GM12873 (cell line): ENCODE data around the gene TBC1D20.

Source experiments
- CTCF ChIP-seq: IDR thresholded peaks from 2 replicates; pipeline ENCODE4 v1.5.1; 2012; ENCODE audit warnings: low read depth, mild to moderate bottlenecking, moderate library complexity, low read length, control low read depth; ENCODE audit not compliant: insufficient read depth; ENCODE audit errors: missing control alignments

TBC1D20 gene

GRCh38 chr20:496126-496696 lies 33.9 kb upstream of the TBC1D20 start:
- TF ChIP-seq CTCF = no peak

- TF ChIP-seq CTCF = no peak
These were observed 29.8 kb upstream of the TBC1D20 start for GRCh38 chr20:492159-492558.

- TF ChIP-seq CTCF = no peak
These were observed 25.3 kb upstream of the TBC1D20 start for GRCh38 chr20:487655-488054.

GRCh38 chr20:483815-484644 lies 21.7 kb upstream of the TBC1D20 start:
- TF ChIP-seq CTCF = no peak

GRCh38 chr20:481167-481566 lies 18.8 kb upstream of the TBC1D20 start:
- no peak for TF ChIP-seq CTCF

GRCh38 chr20:480044-480443 lies 17.7 kb upstream of the TBC1D20 start:
- no peak for TF ChIP-seq CTCF

- TF ChIP-seq CTCF = no peak
These were observed 17.2 kb upstream of the TBC1D20 start for GRCh38 chr20:479487-479886.
